Neutrophil (primary cell): ENCODE data around the gene NACC2.
"Not testable (repeated sequence)": the region's sequence is repeated elsewhere in the genome, so short reads cannot be mapped to it uniquely, and the experiment has no call there.

Experiments used
- H3K27ac ChIP-seq: fragments of 200-600 bp; sonication (generic); 2 replicates; pipeline ENCODE4 v1.5.1; 2016; ENCODE audit warnings: mild to moderate bottlenecking, moderate library complexity
- H3K27me3 ChIP-seq: fragments of 200-600 bp; sonication (generic); 2 replicates; pipeline ENCODE4 v1.6.0; 2016; ENCODE audit warnings: mild to moderate bottlenecking
- H3K36me3 ChIP-seq: fragments of 200-600 bp; sonication (generic); 2 replicates; pipeline ENCODE4 v1.5.1; 2017
- H3K4me1 ChIP-seq, 2 experiments: fragments of 200-600 bp in 1 of 2; sonication (generic) in 1 of 2; 1 replicate in 1 of 2; 2 replicates in 1 of 2; pipeline versions ENCODE4 v1.5.1 to v1.6.1; 2013 to 2016; ENCODE audit warnings: low read depth in 1 of 2, low read length in 1 of 2, mild to moderate bottlenecking in 1 of 2, moderate library complexity in 1 of 2; ENCODE audit not compliant: control insufficient read depth in 1 of 2, insufficient read depth in 1 of 2
- H3K4me3 ChIP-seq, 2 experiments: fragments of 200-600 bp in 1 of 2; sonication (generic) in 1 of 2; 1 replicate in 1 of 2; 2 replicates in 1 of 2; pipeline ENCODE4 v1.5.1; 2013 to 2016; ENCODE audit warnings: low read depth in 1 of 2, low read length in 1 of 2, mild to moderate bottlenecking in 1 of 2, moderate library complexity in 1 of 2
- H3K9me3 ChIP-seq: fragments of 200-600 bp; sonication (generic); 2 replicates; pipeline ENCODE4 v1.5.1; 2016
- TF ChIP-seq, protein P1 (sequence below): fragments of 200-600 bp; sonication (generic); IDR thresholded peaks from 2 replicates; pipeline ENCODE4 v1.5.1; 2016; ENCODE audit warnings: antibody characterized with exemption

Gene NACC2

DNA sequence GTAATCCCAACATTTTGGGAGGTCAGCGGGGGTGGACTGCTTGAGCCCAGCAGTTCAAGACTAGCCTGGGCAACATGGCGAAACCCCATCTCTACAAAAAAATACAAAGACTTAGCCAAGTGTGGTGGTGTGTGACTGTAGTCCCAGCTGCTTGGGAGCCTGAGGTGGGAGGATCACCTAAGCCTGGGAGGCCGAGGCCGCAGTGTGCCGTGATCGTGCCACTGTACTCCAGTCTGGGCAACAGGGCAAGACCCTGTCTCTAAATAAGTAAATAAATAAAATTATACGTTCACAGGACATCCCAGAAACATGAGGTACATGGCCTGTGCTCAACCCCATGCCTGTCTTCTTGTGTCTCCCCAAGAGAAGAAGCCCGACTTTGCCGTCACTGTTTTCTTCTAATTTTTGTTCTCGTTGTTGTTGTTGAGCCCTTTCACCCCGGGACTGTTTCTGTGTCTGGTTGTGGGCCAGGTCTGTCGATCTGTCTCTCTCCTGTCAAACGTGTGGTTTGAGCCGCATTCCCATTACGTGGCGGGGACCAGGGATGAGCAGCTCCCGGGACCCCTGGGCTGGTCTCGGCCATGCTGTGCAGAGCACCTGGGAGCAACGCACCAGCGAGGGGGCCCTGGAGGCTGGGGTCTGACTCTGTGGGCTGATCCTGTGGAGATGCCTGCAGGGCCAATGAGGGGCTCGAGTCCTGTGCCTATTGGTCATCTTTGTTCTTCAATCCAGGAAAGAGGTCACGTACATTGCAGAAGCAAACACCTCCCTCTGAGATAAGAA is 32.2 kb downstream of the NACC2 start:
- no peaks in the 10 kb centered on the region for H3K27me3 ChIP-seq
- H3K4me1 ChIP-seq: peaks cover 6 to 9% of the 10 kb centered on the region in 2 experiments
- no peak overlapping the region for H3K27ac ChIP-seq
- TF ChIP-seq, protein P1, sequence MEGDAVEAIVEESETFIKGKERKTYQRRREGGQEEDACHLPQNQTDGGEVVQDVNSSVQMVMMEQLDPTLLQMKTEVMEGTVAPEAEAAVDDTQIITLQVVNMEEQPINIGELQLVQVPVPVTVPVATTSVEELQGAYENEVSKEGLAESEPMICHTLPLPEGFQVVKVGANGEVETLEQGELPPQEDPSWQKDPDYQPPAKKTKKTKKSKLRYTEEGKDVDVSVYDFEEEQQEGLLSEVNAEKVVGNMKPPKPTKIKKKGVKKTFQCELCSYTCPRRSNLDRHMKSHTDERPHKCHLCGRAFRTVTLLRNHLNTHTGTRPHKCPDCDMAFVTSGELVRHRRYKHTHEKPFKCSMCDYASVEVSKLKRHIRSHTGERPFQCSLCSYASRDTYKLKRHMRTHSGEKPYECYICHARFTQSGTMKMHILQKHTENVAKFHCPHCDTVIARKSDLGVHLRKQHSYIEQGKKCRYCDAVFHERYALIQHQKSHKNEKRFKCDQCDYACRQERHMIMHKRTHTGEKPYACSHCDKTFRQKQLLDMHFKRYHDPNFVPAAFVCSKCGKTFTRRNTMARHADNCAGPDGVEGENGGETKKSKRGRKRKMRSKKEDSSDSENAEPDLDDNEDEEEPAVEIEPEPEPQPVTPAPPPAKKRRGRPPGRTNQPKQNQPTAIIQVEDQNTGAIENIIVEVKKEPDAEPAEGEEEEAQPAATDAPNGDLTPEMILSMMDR: no peak
- no peak overlapping the region for H3K4me3 ChIP-seq
- H3K9me3 ChIP-seq: no peaks in the 10 kb centered on the region
- H3K36me3 ChIP-seq: peaks cover 9% of the 10 kb centered on the region

DNA sequence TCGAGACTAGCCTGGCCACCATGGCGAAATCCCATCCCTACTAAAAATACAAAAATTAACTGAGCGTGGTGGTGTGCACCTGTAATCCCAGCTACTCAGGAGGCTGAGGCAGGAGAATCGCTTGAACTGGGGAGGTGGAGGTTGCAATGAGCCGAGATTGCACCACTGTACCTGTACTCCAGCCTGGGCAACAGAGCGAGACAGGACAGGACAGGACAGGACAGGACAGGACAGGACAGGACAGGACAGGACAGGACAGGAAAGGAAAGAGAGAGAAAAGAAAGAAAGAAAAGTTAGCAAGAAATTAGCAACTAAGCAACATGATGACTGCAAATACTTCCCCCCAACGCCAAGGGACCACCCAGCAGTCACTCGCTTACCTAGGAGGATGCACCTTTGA is 33.2 kb downstream of the NACC2 start:
- H3K36me3 ChIP-seq: not testable (repeated sequence)

DNA sequence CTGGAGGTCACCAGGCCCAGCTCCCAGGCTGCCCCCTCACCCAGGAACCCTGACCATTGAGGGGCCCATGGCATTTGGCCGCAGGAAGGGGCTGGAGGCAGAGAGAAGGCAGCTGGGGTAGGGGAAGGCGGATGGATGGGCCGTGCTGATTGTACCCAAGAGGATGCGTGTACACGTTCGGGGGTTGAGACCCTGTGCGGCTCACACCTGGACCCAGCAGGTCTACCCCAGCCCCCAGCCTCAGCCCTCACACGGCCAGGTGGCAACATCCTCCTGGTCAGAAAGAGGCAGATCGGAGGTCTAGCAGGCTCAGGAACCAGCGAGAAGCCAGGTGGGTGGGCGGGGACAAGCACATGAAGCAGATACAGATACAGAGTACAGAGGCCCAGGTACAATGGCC is 33.7 kb downstream of the NACC2 start:
- H3K36me3 ChIP-seq: peaks cover 9% of the 10 kb centered on the region
- TF ChIP-seq, protein P1: no peak
- H3K27me3 ChIP-seq: no peaks in the 10 kb centered on the region
- H3K4me3 ChIP-seq: no peak overlapping the region
- no peak overlapping the region for H3K27ac ChIP-seq
- peaks cover 7 to 11% of the 10 kb centered on the region in 2 experiments for H3K4me1 ChIP-seq
- no peaks in the 10 kb centered on the region for H3K9me3 ChIP-seq

More for the DNA sequence above, 33.2 kb downstream of the NACC2 start:
- not testable (repeated sequence) for H3K27me3 ChIP-seq, H3K4me1 ChIP-seq, H3K4me3 ChIP-seq, H3K27ac ChIP-seq, H3K9me3 ChIP-seq

DNA sequence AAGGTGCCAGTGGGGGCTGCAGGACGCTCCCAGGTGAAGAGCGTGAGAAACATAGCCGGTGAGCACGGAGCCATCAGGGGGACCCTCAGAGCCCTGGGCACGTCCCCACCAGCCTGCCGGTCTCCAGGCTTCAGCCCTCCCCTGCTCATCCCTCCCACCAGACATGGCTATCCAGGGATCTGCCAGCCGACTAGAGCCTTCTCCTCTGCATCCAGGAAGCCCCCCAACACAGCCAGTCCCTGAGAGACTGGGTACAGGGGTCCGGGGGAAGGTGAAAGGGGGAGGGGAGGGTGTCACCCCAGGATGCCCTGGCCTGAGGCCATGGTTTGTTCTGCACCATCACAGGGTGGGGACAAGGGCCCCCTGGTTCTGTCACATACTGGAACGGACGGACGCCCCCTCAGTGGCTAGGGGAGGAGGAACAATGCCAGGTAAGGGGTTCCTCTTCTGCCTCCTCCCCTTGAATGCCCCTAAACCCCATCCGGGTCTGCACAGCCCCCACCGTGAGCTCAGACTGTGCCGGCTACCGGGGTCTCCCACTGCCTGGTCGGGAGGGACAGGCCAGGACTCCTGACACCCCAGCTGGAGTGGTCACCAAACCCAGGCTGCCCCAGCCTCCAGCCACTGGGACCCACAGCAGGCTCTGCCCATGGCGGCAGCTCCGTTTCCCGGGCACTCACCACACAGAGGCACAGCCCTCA is 34.3 kb downstream of the NACC2 start:
- no peak overlapping the region for H3K4me3 ChIP-seq
- TF ChIP-seq, protein P1: no peak
- H3K27me3 ChIP-seq: no peaks in the 10 kb centered on the region

DNA sequence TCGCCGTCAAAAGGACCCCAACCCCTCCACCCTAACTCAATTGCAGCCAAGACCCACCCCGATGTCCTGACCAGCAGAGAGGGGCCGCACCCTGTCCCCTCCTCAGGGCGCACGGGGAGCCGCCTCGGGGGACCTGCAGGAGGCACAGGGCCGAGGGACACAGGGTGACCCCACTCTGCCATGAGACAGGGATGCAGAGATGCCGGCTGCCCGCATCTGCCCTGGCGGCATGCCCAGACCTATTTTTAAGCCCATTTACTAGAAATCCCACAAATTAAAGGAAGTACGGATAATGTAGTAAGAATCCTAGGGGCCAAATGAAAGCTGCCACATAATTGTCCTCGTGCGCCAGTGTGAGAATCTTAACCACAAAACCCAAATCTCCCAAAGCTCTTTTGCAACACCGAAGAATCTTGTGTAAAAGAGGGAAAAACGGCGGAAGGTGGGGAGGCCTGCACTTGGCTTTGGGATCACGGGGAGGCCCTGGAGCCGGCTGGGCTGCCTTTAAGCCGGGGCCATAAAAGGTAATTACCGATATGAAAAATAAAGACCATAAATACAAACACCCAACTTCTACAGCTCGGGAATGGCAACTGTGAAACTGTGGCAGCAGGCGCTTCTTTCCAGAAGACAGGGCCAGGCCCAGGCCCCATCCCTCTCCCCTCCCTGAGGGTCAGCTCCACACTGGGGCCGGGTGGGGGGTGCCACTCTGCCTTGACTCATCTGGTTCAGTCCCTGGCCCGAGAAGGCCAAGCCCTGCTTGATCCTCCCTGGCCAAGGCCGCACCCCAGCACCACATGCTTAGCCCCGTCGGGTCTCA is 35.0 kb downstream of the NACC2 start:
- Histone ChIP-seq H3K9me3 (no peaks in the 10 kb centered on the region), H3K27me3 (no peaks in the 10 kb centered on the region), H3K4me1 (peaks cover 11 to 20% of the 10 kb centered on the region in 2 experiments), H3K4me3 (no peak overlapping the region), H3K27ac (no peak overlapping the region), H3K36me3 (peaks cover 9% of the 10 kb centered on the region)
- TF ChIP-seq, protein P1: no peak

More for the DNA sequence above, 34.3 kb downstream of the NACC2 start:
- Histone ChIP-seq H3K27ac (no peak overlapping the region), H3K36me3 (peaks cover 9% of the 10 kb centered on the region), H3K9me3 (no peaks in the 10 kb centered on the region), H3K4me1 (peaks cover 11 to 17% of the 10 kb centered on the region in 2 experiments)
